Pulmonary artery endothelial cell (primary cell): ENCODE measurements around the gene BLACAT1. TPM values are rescaled to one million over a fixed set of nuclear protein-coding genes. Genes with fewer than 3 reads are reported as not detected.
"Not testable (repeated sequence)": the region's sequence is repeated elsewhere in the genome, so short reads cannot be mapped to it uniquely, and the experiment has no call there.

Source experiments
- DNase-seq: peaks from one replicate; pipeline ENCODE4 v3.0.0-alpha.2; 2011; ENCODE audit warnings: low read depth, low spot score
- total RNA-seq: library from RNA; depleted of rRNA; stranded (reverse); fragments of >200 nt; gene quantifications from 2 replicates; pipeline ENCODE4 v1.2.3, GENCODE V29; 2014

The BLACAT1 gene
- total RNA-seq, 1 donor from 2014 or later: not detected

- DNase-seq: no peak
These were observed 13.7 kb downstream of the BLACAT1 start for GRCh38 chr1:205442051-205442725.

- no peak for DNase-seq
These were observed 14.2 kb downstream of the BLACAT1 start for GRCh38 chr1:205441716-205442050.

DNA sequence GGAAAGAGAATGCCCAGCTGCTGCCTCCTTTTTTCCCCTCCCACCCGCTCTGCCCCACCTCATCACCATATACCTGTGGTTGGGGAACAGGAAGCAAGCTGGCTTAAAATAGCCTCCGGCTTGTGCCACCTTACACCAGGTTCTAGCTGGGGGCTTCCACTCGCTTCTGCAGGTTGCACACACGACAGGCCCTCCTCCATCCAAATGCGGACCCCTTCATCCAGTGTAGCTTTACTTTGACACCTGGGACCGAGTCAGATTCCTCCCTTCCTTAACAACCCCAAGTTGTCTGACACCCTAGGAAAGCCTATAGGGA lies 14.6 kb downstream of the BLACAT1 start:
- DNase-seq: no peak

GRCh38 chr1:205440476-205441317 lies 15.1 kb downstream of the BLACAT1 start:
- peak; percentile 10 for DNase-seq

DNA sequence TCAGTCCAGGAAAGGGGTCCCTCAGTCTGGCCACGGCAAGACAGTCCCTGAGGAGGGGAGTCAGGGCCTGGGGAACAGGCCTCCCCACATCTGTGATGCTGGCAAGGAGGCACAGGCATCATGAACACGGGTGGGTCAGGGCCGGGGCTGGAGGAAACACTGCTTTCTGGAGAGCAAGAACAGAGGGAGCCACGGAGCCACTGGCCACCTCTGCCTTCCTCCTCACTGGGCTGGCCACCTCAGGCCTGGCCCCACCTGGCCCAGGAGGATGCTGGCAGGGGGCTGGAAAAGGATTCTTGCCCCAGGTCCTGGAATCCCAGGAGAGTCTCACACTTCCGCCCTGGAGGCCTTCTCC lies 15.7 kb downstream of the BLACAT1 start:
- no peak for DNase-seq

DNA sequence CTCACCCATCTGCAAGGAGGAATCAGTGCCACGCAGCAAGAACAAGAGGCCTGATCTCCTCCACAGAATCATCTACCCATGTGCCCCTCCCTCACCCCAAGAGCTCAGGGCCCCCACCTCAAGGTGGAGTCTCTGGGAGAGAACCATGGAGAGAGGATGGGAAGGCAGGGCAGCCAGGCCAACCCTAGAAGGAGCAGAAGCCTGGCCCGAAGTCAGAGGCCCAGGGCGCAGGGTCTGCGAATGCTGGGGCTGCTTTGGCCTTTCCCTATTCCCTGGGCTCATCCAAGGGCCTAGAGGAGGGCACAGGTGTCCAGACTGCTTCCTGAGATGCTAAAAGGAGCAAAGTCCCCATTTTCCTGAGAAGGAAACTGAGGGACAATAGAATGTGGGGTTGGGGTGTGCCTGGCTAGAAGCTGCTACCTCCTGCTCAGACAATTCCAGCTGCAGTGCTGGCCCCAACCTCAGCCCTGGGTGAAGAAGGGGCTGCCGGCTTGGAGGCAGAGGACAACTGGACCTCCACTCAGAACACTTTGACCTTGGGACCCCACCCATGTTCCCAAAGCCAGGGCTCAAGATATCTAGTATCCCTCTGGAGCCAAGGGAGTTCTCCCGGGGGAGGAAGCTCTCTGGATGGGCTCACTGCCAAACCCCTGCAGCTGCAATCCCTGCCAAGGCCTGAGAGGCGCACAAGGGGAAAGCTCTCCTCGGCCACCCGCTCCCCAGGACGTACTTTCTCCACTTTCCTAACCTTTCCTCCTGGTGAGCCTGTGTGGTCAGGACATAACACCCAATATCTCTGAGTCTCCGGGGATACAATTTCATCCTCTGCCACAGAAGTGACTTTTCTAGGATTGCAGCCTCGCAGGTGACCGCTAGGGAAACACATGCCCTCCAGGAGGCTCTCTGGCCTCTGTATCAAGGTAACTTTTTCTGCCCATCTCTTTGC lies 17.4 kb downstream of the BLACAT1 start:
- DNase-seq: peak; percentile 29

GRCh38 chr1:205437570-205437969 lies 18.3 kb downstream of the BLACAT1 start:
- DNase-seq: no peak

DNA sequence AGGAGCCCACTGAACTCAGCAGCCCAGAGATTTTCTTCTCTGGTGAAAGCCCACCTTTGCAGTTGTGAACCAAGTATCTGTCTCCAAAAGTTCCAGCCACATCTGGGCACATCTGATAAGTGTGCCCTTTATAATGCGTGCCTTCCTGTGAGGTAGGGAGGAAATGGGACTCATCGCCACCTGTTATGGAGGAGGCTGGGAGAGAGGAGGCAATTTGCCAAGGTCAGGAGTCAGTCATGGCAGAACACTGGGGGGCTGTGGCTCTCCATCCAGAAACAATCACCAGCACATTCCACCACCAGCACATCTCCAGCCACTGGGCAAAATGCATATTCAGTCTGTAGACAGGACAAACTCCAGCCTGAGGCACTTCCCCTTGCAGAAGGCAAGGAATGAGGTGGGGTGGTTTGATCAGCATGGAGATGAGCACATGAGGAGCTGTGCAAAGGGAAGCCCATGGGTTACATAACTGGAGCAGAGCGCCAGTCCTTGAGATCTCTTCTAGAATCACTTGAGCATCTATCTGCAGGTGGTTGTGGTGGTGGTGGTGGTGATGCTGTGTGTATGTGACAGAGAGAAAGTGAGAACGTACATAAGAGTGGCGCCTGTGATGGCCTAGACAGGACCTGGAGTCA lies 19.0 kb downstream of the BLACAT1 start:
- no peak for DNase-seq

GRCh38 chr1:205435578-205436573 lies 20.0 kb downstream of the BLACAT1 start:
- DNase-seq: no peak

DNA sequence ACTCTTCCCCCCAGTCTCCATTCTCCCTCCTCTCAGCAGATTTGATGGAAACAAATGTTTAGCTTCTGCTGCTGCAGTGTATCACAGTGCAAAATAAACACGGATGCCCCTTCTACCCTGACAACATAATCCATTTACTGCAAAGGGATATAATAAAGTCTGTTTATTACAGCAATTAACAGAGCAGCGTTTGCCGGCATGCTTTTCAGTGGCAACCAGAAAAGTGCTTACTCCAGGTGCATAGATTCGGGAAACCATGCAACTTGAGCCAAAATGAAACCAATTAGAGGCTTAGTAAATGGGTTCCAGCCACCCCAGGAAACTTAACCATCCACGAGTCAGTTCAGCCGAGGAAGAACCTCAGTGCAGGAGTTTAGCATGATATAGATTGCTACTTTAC lies 21.1 kb downstream of the BLACAT1 start:
- DNase-seq: no peak

- DNase-seq: not testable (repeated sequence)
These were observed 23.2 kb downstream of the BLACAT1 start for GRCh38 chr1:205432692-205433091.

DNA sequence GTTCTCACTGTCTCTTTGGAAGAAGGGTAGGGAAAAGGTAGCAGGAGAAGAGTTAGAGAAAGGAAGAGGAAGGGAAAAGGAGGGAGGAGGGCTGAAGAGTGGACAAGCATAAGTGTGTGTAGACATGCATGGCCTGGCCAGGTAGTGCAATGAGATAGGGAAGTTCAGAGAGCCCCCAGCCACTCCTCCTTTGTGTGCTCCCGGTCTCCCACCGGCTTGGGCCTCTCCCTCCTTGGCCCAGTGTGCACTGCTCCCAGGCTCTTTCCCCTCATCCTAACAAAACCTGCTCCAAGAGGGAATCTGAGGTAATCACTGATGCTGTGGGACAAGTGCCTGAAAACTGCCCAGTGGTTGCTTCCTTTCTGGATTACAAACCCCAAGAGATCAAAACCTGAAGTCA lies 23.7 kb downstream of the BLACAT1 start:
- no peak for DNase-seq

DNA sequence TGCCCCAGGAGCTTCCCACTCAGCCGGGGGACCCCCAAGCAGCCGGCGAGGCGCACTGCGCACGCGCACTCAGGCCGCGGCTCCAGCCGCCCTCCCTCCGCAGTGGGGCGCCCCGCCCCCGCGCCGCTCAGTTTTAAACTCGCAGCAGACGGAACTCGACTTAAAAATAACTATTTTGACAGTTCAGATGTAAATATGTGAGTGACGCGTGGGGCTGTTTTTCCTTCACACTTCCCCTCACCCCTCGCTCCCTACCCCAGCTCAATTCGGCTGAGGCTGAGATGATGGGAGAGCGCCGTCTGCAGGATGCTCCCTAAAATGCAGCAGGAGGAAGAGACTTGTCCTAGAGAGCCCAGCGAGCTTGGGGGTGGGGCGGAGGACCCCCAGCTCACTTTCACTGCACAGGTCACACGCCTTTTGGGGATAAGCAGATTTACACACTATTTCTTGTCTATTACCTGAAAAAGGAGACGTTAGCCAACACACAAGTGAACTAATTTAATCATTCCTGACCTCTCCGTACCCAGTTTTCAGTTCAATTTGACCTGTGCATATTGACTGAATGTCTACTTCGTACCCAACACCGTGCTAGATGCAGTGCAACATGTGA lies 25.0 kb downstream of the BLACAT1 start:
- DNase-seq: no peak

GRCh38 chr1:205429762-205430695 lies 25.8 kb downstream of the BLACAT1 start:
- no peak for DNase-seq

GRCh38 chr1:205424901-205425600 lies 30.8 kb downstream of the BLACAT1 start:
- no peak for DNase-seq

- DNase-seq: no peak
These were observed 31.9 kb downstream of the BLACAT1 start for GRCh38 chr1:205423814-205424399.

GRCh38 chr1:205422993-205423642 lies 32.7 kb downstream of the BLACAT1 start:
- DNase-seq: no peak
